Panc1 (cell line): ENCODE results near the gene GRID2. TPM values are rescaled to one million over a fixed set of nuclear protein-coding genes. Genes with fewer than 3 reads are reported as not detected.

Experiments
- ATAC-seq: fragments of 200-7000 bp; cut with Tn5 transposase; 2 replicates; pipeline ENCODE4 v1.9.1; 2020; ENCODE audit warnings: mild to moderate bottlenecking, moderate library complexity
- BruUV-seq: library from RNA; stranded (reverse); fragments of 400-500 nt; replicated peaks from 2 replicates; lab custom pipeline; 2021; lab: Mats Ljungman, UMichigan
- CTCF ChIA-PET: fragments of 300-600 bp; sonication (Branson Sonifier 250); formaldehyde crosslinking; loops from one replicate; lab custom pipeline; 2022; ENCODE audit warnings: antibody characterized with exemption; lab: Charles Lee
- POLR2A ChIA-PET: fragments of 300-600 bp; sonication (Branson Sonifier 250); formaldehyde crosslinking; loops from one replicate; lab custom pipeline; 2022; ENCODE audit warnings: antibody characterized with exemption; lab: Charles Lee
- DNase-seq: peaks from one replicate; pipeline ENCODE4 v3.0.0-alpha.2; 2010; ENCODE audit warnings: low read depth, low spot score
- H3K27ac ChIP-seq: 2 replicates; pipeline ENCODE4 v1.5.1; 2011; ENCODE audit warnings: mild to moderate bottlenecking, low read length, inconsistent platforms
- H3K27me3 ChIP-seq: fragments of 200-500 bp; sonication (Bioruptor generic); 2 replicates; pipeline ENCODE4 v1.6.0; 2014; ENCODE audit warnings: low read length, inconsistent platforms; ENCODE audit not compliant: control insufficient read depth, insufficient read depth
- H3K36me3 ChIP-seq: fragments of 200-500 bp; sonication (Bioruptor generic); 2 replicates; pipeline ENCODE4 v1.5.1; 2014; ENCODE audit warnings: inconsistent platforms, mild to moderate bottlenecking, low read length, moderate library complexity; ENCODE audit not compliant: control insufficient read depth, insufficient read depth
- H3K4me1 ChIP-seq: 2 replicates; pipeline ENCODE4 v1.5.1; 2011; ENCODE audit warnings: inconsistent platforms, mild to moderate bottlenecking, low read length, moderate library complexity; ENCODE audit not compliant: control insufficient read depth, insufficient read depth
- H3K4me3 ChIP-seq, 2 experiments: 2 replicates each; pipeline ENCODE4 v1.5.1; 2011 to 2012; ENCODE audit warnings: low read depth in 2 of 2, low read length in 2 of 2, mild to moderate bottlenecking in 2 of 2, inconsistent platforms in 1 of 2, moderate library complexity in 1 of 2
- H3K9me3 ChIP-seq: fragments of 200-500 bp; sonication (Bioruptor generic); 2 replicates; pipeline ENCODE4 v1.5.1; 2014; ENCODE audit warnings: low read depth, mild to moderate bottlenecking, inconsistent platforms, low read length, moderate library complexity; ENCODE audit not compliant: control insufficient read depth, insufficient read depth
- CTCF ChIP-seq: fragments of 450-650 bp; IDR thresholded peaks from 2 replicates; pipeline ENCODE4 v1.5.1; 2017; ENCODE audit warnings: mild to moderate bottlenecking
- POLR2AphosphoS5 ChIP-seq: IDR thresholded peaks from 2 replicates; pipeline ENCODE4 v1.6.1; 2012; ENCODE audit warnings: mild to moderate bottlenecking, low read depth, low read length, moderate library complexity
- REST ChIP-seq, 2 experiments: IDR thresholded peaks; 2 replicates each; pipeline ENCODE4 v1.6.1; 2011 to 2012; ENCODE audit warnings: low read depth in 2 of 2, control low read depth in 1 of 2, low read length in 1 of 2, mild to moderate bottlenecking in 1 of 2, moderate library complexity in 1 of 2; ENCODE audit not compliant: insufficient read depth in 1 of 2
- SIN3A ChIP-seq: IDR thresholded peaks from 2 replicates; pipeline ENCODE4 v1.6.1; 2012; ENCODE audit warnings: low read depth, mild to moderate bottlenecking, low read length, moderate library complexity, borderline replicate concordance; ENCODE audit not compliant: insufficient read depth
- TCF7L2 ChIP-seq: IDR thresholded peaks from 2 replicates; pipeline ENCODE4 v1.6.1; 2011; ENCODE audit warnings: mild to moderate bottlenecking, low read depth, low read length, inconsistent platforms
- in situ Hi-C: cut with HindIII; loops from 2 replicates; pipeline ENCODE4 v1.10.0; 2016; ENCODE audit warnings: low sequenced_read_pairs, low pct_unique_long_range_greater_than_20kb
- intact Hi-C: fragments of 100-400 bp; cut with micrococcal nuclease; formaldehyde crosslinking; loops from one replicate; pipeline ENCODE4 v1.10.0; 2022; ENCODE audit not compliant: unreplicated experiment
- total RNA-seq: library from RNA; stranded (reverse); gene quantifications from one replicate; pipeline ENCODE4 v1.2.1, GENCODE V29; 2021; ENCODE audit not compliant: unreplicated experiment

The GRID2 gene
- total RNA-seq, 1 experiment from 2014 or later, result 0.08 TPM

- no TSS peak for BruUV-seq
- no peaks in the 10 kb centered on the region for H3K4me1 ChIP-seq
- DNase-seq (no peak), ATAC-seq (no peak)
- H3K27me3 ChIP-seq, result no peaks in the 10 kb centered on the region
- in situ Hi-C loops (no loop called here), intact Hi-C loops (no loop called here)
- ChIA-PET POLR2A (no interaction called here), CTCF (no interaction called here)
- H3K27ac ChIP-seq, result no peak overlapping the region
- H3K4me3 ChIP-seq, result no peak overlapping the region
- TF ChIP-seq POLR2AphosphoS5, result no peak
- TF ChIP-seq SIN3A, result no peak
- no peak for TF ChIP-seq REST (IDR thresholded peaks at IDR 0.05; ENCODE audit: insufficient read depth in 1 of 2, low read depth in 2 of 2, low read length in 1 of 2)
- TF ChIP-seq CTCF, result no peak
- no peaks in the 10 kb centered on the region for H3K36me3 ChIP-seq
- no peaks in the 10 kb centered on the region for H3K9me3 ChIP-seq
Observed at GRCh38 chr4:92629302-92629701, 325.5 kb downstream of the GRID2 start.

- Histone ChIP-seq H3K27me3 (no peaks in the 10 kb centered on the region), H3K36me3 (no peaks in the 10 kb centered on the region), H3K4me3 (no peak overlapping the region), H3K27ac (no peak overlapping the region), H3K4me1 (no peaks in the 10 kb centered on the region), H3K9me3 (no peaks in the 10 kb centered on the region)
- BruUV-seq, result no TSS peak
- ATAC-seq (no peak), DNase-seq (no peak)
- in situ Hi-C loops, result no loop called here
- intact Hi-C loops, result no loop called here
- POLR2A ChIA-PET, result no interaction called here
- CTCF ChIA-PET, result no interaction called here
- TF ChIP-seq REST (IDR thresholded peaks at IDR 0.05; ENCODE audit: insufficient read depth in 1 of 2, low read depth in 2 of 2, low read length in 1 of 2) (no peak), SIN3A (no peak), TCF7L2 (no peak), POLR2AphosphoS5 (no peak), CTCF (no peak)
Observed at GRCh38 chr4:92634882-92635281, 331.1 kb downstream of the GRID2 start.
